Germinal center (tissue), 1 donor: ENCODE measurements around the gene ABCB4.
A peak's percentile ranks its signal among the peaks of the same experiment; 100 is the strongest.

Source experiments
- DNase-seq: peaks from one replicate; pipeline ENCODE4 v3.0.0; 2012; ENCODE audit warnings: mixed read lengths, low spot score

The ABCB4 gene

DNA sequence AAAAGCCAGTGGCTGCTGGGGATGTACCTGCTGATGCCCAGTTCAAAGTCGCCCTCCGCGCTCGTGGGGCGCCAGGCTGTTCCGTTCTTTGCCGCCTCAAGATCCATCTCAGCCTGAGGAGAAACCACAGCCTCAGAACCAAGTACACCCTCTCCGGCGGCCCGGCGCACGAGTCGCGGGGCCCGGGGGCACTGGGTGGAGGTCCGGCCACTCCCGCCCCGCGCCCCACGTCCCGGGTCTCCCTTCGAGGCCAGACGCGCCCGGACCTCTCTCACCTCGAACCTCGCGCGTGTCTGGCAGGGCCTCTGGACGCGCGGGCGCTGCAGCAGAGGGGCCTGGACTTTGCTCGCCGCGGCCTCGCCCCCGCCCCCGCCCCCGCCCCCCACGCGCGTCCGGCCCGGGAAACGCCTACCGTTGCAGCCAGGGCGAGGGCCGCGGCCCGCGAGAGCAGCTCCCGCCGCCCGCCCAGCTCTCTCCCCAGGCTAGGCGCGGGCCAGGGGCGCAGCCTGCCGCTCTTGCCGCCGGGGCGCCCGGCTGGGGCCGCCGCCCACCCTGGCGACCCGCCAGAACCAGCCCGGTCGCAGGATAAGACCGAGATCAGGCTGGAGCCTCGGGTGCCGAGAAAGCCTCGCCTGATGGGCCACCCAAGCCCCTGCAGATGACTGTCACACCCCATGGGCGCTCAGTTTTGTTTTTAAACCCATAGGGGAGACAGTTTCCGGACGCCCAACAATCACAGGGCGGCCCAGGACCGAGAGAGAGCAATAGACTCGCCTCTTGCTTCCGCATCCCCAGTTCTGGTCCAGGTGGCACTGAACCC is at the start of gene ABCB4:
TSS of gene ABCB4 (minus strand) at position 322 of the 820 bp plus-strand sequence. CDS start at position 107, 215 bp downstream.
- peak; percentile 31 for DNase-seq

DNA sequence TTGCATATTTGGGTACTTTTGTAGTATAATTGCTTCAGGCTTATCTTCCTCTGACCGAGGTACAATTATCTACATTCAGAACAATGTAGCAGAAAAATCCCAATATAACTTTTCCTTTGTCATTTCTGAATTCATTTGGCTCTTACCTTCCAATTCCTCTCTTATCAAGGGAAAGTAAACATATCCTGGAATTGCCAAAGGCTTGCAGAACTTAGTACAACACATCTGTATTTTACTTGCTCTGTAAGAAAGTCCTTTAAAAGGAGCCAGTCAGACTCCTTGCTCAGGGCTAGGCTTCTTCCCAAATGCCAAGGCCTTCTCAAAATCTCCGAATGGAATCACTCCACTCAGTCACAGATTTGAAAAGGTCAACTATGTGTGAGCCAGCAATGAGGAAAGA is 43.3 kb upstream of the ABCB4 start:
- no peak for DNase-seq

DNA sequence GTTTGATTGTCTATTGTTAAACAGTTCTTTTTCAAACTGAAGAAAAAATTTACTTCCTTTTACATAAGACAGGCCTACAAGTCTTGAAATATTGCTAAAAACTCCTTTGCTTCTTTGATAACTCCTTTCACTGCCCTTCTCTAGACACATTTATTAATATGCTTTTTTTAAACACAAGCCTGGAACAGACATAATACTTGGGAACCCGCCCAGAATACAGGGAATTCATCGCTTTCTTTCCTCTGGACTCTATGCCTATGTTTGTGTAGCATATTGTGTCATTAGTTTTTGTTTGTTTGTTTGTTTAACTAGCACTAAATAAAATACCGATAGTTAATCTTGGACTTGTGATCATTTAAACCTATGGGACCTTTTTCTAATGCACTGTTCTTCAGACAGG is 42.4 kb upstream of the ABCB4 start:
- DNase-seq = no peak

DNA sequence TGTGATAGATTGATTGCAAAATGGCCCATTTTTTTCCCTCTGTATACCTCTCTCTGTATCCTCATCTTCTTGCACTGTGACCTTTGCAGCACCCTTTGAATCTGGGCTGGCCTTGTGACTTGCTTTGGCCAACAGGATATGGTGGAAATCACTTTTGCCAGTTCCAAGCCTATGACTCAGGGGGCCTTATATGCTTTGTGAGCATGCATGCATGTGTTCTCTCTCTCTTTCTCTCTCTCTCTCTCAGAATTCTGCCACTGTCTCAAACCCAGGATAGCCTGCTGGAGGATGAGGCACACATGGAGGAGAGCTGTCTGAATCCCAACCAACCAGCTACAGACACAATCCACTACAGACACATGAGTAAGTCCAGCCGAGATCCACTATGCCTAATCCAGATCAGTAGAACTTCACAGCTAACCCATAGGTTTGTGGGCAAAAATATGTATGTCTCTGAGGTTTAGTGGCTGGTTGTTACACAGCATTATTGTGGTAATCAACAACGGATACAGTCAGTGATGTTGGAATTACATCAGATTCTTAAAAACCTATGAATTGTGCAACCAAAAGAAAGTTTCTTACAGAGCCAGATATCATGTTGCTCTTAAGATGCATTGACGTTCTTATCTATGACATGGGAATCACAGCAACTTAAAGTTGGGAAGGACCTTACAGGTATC is 41.8 kb upstream of the ABCB4 start:
- no peak for DNase-seq

DNA sequence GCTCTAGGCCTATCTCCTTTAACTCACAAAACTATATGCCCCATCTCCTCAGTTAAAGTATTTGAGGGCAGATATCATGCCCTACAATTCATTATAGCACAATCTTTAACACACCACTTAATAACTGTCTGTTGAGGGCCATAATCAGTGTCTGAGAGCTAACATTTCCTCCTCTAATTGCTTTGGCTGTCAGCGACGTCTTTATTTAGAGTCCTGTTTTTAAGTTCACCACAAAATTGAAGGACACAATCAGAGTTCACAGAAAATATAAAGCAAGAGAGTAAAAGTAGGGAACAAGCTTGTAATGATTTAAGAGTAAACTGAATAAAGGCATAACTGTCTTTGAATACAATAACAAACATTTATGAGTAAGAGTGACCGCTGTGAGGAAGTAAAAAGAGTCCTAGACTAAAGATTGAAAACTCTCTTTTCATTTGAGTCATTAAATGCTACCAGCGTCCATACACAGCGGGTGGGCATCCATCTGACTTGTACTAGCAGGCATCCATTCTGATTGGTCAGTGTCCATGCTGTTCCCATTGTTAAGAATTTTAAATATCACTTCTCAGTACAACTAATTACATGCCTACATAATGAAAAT is 38.4 kb upstream of the ABCB4 start:
- no peak for DNase-seq

DNA sequence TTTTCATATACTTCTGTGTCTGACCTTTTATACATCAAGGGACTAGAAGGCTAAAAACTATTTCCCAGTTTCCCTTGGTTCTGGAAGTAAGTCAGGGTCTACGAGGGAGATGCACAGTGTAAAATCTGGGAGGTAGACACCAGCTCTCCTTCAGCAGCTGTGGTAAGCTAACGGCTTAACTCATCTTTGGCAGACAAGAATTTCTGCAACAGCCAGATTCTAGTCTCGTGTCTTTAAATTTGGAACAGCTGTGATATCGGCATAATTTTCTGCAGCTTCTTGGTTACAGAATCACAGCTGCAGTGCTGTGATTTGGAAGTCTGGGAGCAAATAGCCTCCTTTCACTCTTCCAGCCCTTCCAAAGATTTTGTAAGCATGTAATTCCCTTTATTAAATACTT is 37.4 kb upstream of the ABCB4 start:
- DNase-seq = no peak

DNA sequence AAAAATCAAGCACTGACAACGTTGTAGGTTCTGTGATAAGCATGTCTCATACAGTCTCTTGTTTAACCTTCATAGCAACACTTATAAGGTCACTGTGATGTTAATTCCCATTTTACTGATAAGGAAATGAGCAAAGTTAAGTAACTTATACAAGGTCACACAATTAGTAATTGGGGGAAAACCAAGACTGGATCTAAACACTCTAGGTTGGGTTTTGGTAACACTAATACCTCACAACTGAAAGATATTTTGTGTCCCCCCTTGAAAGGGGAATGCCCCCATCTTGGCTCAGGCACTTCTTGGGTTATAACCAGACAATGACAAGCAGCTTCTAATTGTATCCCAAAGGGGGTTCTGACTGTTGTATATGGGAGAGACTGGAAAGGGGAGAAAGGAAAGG is 36.0 kb upstream of the ABCB4 start:
- DNase-seq = no peak

DNA sequence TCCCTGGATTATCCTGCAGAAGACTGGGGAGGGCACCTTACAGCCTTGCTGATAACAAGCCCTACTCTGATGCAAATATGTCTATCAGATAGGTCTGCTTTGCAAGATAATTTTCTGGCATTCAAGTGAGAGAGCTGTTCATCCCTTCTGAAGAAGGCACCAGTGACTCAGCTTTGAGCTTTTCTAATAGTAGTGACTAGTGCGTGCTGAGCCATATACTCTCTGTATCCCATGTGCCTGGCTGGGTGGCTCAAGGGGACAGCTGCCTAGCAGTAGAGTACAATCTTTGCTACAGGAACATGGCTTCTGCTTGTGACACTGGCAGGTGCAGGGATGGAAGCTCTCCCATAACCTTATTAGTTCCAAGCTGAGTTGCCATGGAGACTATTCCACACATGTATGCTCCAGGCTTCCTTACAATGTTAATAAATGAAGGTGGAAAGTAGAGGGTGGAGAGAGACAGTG is 35.0 kb upstream of the ABCB4 start:
- no peak for DNase-seq

DNA sequence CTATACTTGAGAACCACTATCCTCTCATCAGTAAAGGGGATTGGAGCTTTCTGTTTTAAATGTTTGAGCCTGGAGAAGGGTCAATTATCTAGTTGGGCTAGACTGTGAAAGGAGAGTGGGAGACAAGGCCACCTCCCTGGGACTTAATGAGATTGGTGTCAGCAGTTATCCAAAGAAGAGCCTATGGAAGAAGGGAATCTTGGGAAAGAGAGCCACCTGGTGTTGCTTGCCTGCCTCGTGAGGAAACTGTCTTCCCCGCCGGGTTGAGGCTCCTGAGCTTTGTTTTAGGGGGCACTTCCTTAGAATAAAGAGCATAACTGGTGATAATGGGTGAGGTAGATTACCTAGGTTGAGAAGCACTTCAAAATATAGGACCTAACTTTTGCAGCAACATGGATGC is 32.0 kb upstream of the ABCB4 start:
- DNase-seq = no peak

DNA sequence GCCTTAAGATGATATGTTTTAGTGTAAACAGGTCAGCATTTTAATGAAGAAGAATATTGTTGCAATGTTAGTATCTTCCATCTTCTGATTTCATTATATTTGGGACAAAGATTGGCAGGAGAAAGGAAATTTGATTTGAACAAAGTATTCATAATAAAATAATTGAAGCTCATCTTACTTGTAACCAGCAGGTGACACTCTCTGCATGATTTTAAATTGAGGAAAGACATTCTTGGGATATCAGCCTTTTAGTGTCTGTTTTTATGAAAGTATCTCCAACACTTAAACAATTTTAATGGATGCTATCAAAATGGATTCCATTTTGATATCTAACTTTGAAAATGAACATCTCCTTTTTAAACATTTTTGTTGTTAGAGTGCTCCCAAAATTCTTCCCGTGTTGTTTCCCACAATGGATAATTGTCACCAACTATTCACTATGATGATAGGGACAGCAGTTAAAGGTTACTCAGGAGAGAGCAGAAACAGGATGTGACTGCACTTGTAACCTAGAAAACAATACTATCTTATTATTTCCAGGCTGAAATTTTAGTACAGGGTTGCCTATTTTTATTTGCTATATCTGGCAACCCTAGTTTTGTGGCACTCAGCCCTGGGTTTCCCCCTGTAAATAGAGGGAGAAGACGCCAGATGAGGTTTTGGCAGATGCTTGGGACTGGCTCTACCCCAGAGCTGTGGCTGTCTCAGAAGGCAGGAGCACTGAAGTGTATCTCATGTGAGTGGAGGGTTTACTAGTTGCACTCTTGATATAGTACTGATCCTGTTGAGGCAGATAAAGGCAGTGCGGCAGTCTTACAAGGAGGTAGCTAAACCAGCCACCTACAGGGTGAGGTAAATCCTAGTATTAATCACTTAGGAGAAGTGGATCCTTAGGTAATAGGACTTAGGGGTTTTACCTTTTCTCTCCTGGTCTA is 31.0 kb upstream of the ABCB4 start:
- DNase-seq = no peak

DNA sequence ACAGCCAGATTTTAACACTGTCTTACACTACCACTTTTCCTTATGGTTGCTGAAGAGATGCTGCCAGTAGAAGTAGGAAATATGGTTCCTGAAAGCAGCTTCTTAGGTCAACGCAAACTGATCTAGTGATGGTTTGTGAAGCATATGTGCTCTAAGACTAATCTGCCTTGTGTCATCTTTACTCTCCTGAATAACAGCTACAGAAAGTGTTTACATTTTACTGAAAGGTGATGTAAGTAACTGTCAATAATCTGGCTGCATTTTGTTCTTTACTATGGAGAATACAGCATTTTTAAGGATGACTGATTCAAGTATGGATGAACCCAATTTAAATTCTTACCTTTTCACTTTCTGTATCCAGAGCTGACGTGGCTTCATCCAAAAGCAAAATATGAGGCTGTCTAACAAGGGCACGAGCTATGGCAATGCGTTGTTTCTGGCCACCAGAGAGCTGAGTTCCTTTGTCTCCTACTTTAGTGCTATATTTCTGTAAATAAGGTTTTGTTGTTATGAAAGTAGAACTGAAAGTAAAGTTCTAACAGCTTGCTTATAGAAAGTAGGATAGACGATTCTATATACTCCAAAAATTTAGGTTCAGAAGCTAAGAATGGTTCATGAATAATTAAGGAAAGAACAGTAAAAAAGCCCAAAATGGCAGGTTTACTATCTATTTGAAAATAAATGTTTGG is 30.2 kb upstream of the ABCB4 start:
- DNase-seq = no peak

DNA sequence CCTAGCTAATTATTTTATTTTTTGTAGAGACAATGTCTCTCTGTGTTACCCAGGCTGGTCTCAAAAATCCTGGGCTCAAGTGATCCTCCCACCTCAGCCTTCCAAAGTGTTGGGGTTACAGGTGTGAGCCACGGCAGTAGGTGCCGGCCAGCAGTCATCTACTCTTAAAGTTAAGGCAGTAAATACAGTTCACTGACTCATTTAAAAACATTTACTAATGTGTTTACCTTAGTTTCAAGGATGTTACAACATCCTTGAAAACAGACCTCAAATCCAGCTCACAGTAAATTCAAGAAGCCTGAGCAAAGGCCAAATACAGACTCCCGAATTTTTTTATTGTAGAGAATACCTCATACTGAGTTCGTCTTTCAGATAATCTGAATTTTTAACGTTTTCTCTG is 29.6 kb upstream of the ABCB4 start:
- DNase-seq = no peak

DNA sequence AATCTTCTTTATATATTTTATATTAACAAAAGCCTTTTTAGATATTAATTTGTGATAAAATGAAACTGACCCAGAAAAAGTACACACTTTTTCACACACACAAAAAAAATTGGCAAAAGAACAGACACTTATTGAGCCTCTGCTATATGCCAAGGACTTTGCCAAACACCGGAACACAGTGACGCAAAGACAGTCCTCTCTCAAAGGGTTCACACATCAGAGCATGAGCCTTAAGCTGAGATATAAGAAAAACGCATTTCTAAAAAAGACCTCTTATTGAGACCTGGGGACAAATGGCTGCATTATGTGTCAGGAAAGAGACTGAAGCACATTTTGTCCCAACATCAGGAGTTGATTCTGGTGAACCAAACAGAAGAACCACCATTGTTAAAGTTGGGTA is 24.0 kb upstream of the ABCB4 start:
- no peak for DNase-seq

DNA sequence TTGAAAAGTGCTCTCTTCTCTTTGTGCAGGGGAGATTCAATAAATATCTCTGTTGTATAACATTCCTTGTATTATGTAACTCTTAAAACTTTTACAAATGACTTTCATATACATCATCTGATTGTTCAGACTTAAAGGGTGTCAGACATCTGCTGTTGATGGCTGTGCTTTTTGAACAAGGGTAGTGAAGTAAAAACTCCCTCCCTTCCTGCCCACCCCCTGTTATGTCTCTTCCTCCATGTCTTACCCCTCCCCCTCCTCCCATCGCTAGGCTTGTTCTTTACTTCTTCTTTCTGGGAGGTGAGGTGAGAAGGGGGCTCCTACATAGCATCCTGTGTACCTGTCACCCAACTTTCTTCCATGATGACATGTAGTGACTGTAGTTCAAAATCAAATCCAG is 23.4 kb upstream of the ABCB4 start:
- DNase-seq = peak; percentile 6

DNA sequence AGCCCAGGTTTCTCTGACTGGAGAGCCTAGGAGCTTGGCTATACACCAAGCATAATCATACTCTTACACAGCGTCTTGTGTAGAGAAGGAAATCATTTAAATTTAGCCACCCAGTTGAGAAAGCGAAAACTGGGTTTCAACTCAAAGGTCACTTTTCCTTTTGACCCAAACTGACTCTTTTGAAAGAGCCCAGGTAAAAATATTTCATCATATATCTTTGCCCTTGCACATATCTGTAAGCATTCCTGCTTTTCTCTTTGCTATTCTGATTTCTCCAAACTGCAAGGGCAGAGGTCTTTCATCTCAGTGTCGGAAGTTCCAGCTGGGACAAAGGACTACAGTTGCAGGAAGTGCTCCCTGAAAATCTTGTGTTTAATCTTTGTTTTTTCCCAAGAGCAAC is 22.0 kb upstream of the ABCB4 start:
- no peak for DNase-seq

DNA sequence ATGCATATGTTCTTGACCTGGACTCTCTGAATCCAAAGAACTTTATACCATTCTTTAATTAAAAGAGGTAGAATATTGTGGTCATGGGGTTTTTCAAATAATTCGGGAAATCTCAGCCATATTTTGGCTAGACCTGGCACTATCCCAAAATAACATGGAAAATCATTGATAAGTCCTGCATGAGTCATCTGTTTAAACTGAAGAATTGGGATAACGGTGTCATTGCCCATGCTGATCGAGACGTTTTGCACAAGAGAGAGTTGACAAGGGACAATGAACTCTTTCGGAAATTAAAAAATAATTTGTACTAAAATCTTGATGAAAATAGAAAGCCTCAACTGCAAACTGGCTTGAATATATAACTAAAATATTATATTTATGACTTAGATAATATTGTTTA is 19.9 kb upstream of the ABCB4 start:
- no peak for DNase-seq

DNA sequence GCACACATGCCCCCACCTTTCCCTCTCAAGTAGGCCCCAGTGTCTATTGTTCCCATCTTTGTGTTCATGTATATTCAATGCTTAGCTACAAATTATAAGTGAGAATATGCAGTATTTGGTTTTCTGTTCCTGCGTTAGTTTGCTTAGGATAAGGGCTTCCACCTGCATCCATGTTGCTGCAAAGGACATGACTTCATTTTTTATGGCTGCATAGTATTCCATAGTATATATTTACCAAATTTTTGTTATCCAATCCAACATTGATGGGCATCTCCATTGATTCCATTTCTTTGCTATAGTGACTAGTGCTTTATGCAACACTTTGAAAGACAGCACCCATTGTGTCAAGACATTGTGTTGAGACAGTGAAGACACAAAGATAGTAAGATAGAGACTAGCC is 19.0 kb upstream of the ABCB4 start:
- DNase-seq = no peak

DNA sequence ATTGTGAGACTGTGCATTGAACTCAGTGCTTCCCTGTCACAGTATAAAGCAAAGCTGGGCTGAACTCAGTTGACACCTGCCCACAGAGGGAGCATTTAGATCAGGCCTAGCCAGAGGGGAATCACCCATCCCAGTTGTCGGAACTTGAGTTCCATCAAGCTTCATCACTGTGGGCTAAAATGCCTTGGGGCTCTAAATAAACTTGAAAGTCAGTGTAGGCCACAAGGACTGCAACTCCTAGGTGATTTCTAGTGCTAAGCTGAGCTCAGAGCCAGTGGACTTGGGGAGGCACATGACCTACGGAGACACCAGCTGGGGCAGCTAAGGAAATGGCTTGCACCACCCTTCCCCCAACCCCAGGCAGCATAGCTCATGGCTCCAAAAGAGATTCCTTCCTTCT is 7.7 kb upstream of the ABCB4 start:
- no peak for DNase-seq

DNA sequence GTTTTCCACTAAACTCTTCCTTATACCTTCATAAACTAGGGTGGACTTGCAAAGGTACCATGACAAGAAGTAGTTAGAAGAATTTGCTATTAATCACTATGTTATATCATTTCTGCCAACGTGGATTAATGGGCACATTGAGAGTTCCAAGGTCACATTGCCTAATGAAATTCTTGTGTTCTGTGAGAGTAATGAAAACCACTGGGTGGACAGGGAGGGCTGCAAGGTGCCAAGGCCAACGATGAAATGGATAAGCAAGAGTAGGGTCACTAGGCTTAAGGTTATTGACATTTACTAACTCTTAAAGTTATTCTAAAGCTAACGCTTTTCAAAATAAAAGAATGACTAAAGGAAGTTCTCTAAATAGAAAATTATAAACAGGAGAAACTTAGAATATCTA is 6.6 kb upstream of the ABCB4 start:
- DNase-seq = no peak

DNA sequence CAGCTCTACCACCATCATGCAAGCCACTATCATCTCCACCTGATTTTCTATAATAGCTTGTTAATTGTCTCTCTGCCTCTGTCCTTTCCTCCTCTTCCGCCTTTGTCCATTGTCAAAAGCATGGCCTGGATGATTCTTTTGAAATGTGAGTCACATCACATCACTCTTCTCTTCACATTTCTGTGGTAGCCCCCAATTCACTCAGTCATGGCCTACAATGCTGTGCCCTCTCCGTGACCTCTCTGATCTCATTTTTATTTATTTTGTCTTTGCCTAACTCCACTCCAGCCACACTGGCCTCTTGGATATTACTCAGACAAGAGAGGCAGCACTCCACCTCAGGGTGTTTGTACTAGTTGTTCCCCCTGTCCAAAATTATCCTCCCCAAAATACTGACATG is 4.9 kb upstream of the ABCB4 start:
- no peak for DNase-seq

DNA sequence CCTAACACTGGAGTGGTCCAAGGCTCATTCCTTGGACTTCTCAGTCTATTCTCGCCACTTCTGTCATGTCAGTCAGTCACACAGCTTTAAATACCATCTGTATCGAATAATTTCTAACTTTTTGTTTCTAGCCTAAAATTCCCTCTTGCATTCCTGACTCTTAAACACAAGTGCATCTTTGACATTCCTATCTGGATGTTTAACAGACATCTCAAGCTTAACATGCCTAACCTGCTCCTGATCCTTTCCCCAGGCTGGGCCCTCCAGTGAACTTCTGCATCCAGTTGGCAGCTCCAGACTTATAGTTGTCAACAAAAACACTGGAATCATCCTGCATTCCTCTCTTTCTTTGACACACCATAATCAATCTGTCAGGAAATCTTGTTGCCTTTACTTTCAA is 4.5 kb upstream of the ABCB4 start:
- DNase-seq = no peak

DNA sequence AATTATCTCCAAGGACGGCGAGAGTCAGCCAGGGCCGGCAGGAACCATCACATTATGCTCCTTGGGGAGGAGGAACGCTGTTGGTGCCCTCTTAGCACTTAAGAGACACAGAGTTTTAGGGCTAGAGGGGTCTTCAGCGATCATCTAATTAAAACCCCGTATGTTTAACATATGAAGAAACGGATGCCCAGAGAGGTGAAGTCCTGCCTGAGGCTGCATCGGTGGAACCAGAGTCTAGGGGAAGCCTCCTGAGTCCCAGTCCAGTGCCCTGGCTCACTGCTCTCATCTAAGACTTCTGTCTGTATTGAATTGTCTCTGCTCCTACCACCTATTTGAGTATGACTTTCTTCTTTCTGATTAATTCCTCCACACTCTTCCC is 688 bp upstream of the ABCB4 start:
- DNase-seq = no peak
